CD4-positive, CD25-positive, alpha-beta regulatory T cell (primary cell): Measurements from ENCODE around the gene RIOK3. TPM values are rescaled to one million over a fixed set of nuclear protein-coding genes. Genes with fewer than 3 reads are reported as not detected.
"Not testable (repeated sequence)": the region's sequence is repeated elsewhere in the genome, so short reads cannot be mapped to it uniquely, and the experiment has no call there.

Experiments used
- ATAC-seq, 2 donors: fragments of 150-1000 bp; cut with Tn5 transposase; one replicate each; pipeline ENCODE4 v1.10.0; 2021; ENCODE audit warnings: low read depth in 2 of 2, moderate number of reproducible peaks in 2 of 2, moderate library complexity in 1 of 2
- DNase-seq, 3 donors: peaks; one replicate each; pipeline versions ENCODE4 v3.0.0 to v3.0.0-alpha.2; 2012 to 2022; ENCODE audit warnings: mixed read lengths in 1 of 3
- H3K27ac ChIP-seq: one replicate; pipeline ENCODE4 v1.7.0; 2013; ENCODE audit warnings: mild to moderate bottlenecking, low read length; ENCODE audit not compliant: insufficient read depth, poor library complexity, severe bottlenecking
- H3K27me3 ChIP-seq: one replicate; pipeline ENCODE4 v1.7.0; 2013; ENCODE audit warnings: low read length; ENCODE audit not compliant: control insufficient read depth, insufficient read depth
- H3K36me3 ChIP-seq: one replicate; pipeline ENCODE4 v1.7.0; 2013; ENCODE audit warnings: mild to moderate bottlenecking, low read length, moderate library complexity; ENCODE audit not compliant: control insufficient read depth, insufficient read depth
- H3K4me1 ChIP-seq: 2 replicates; pipeline ENCODE4 v1.7.0; 2013; ENCODE audit warnings: mild to moderate bottlenecking, low read length; ENCODE audit not compliant: insufficient read depth, control insufficient read depth, poor library complexity, severe bottlenecking
- H3K4me3 ChIP-seq: one replicate; pipeline ENCODE4 v1.7.0; 2013; ENCODE audit warnings: low read depth, mild to moderate bottlenecking, low read length, moderate library complexity
- H3K9me3 ChIP-seq, 2 experiments: 1 replicate in 1 of 2; 2 replicates in 1 of 2; pipeline ENCODE4 v1.7.0; 2013; ENCODE audit warnings: low read length in 2 of 2, mild to moderate bottlenecking in 1 of 2, moderate library complexity in 1 of 2; ENCODE audit not compliant: control insufficient read depth in 2 of 2
- H3K27ac Mint-ChIP-seq, 3 donors: one replicate each; pipeline ENCODE4 v1.8.0; 2020 to 2022; ENCODE audit warnings: mild to moderate bottlenecking in 3 of 3, mixed read lengths in 3 of 3, moderate library complexity in 2 of 3
- H3K27me3 Mint-ChIP-seq: one replicate; pipeline ENCODE4 v1.8.0; 2022; ENCODE audit warnings: mild to moderate bottlenecking, mixed read lengths
- H3K36me3 Mint-ChIP-seq: one replicate; pipeline ENCODE4 v1.8.0; 2020; ENCODE audit warnings: mixed read lengths
- H3K4me1 Mint-ChIP-seq, 4 donors: one replicate each; pipeline ENCODE4 v1.8.0; 2020 to 2022; ENCODE audit warnings: mixed read lengths in 4 of 4, mild to moderate bottlenecking in 1 of 4
- H3K4me3 Mint-ChIP-seq, 4 donors: one replicate each; pipeline ENCODE4 v1.8.0; 2020 to 2022; ENCODE audit warnings: mild to moderate bottlenecking in 4 of 4, mixed read lengths in 4 of 4, moderate library complexity in 3 of 4
- H3K9me3 Mint-ChIP-seq, 7 donors: one replicate each; pipeline ENCODE4 v1.8.0; 2020 to 2022; ENCODE audit warnings: mixed read lengths in 7 of 7, mild to moderate bottlenecking in 3 of 7, moderate library complexity in 2 of 7
- polyA plus RNA-seq, 4 donors: library from polyadenylated mRNA; unstranded; fragments of 300-500 nt; fragmentation: Illumina TruSeq; gene quantifications; one replicate each; pipeline ENCODE4 v1.2.3, GENCODE V29; 2021
- total RNA-seq: library from RNA; stranded (reverse); gene quantifications from one replicate; pipeline ENCODE4 v1.2.3, GENCODE V29; 2022

Gene RIOK3
- total and polyA plus RNA-seq, 5 donors from 2014 or later: 43.2 to 136 (median 49.0) TPM

GRCh38 chr18:23502516-23503037 lies 49.5 kb downstream of the RIOK3 start:
- ATAC-seq (no peak), DNase-seq (no peak)
- Mint-ChIP-seq H3K27me3 (peaks cover 12% of the 10 kb centered on the region), H3K36me3 (peaks cover 8% of the 10 kb centered on the region), H3K4me1 (peaks cover 8 to 61% (median 40%) of the 10 kb centered on the region in 4 donors), H3K9me3 (no peaks in the 10 kb centered on the region), H3K27ac (peak overlapping the region; percentile 90 to 98 (median 94)), H3K4me3 (peak overlapping the region; percentile 85 to 95 (median 89))
- no peaks in the 10 kb centered on the region for H3K27me3 ChIP-seq
- H3K36me3 ChIP-seq: peaks cover 13% of the 10 kb centered on the region
- H3K4me3 ChIP-seq: peak overlapping the region; percentile 56
- no peaks in the 10 kb centered on the region for H3K9me3 ChIP-seq
- peak overlapping the region; percentile 95 for H3K27ac ChIP-seq
- peaks cover 43% of the 10 kb centered on the region for H3K4me1 ChIP-seq

GRCh38 chr18:23503038-23503962 lies 50.2 kb downstream of the RIOK3 start, which contains the start of gene RMC1:
TSS of gene RMC1 (plus strand) at chr18:23503511. CDS start at chr18:23503619, 108 bp downstream.
- Mint-ChIP-seq H3K4me3 (peak within 1 kb of the TSS; percentile 92 to 99 (median 98)), H3K36me3 (peaks cover 16% of the 10 kb centered on the region), H3K27ac (peak within 1 kb of the TSS; percentile 95 to 99 (median 97)), H3K9me3 (no peaks in the 10 kb centered on the region), H3K27me3 (peaks cover 12% of the 10 kb centered on the region), H3K4me1 (peaks cover 8 to 67% (median 45%) of the 10 kb centered on the region in 4 donors)
- H3K36me3 ChIP-seq: peaks cover 21% of the 10 kb centered on the region
- H3K27ac ChIP-seq: peak within 1 kb of the TSS; percentile 95
- H3K4me1 ChIP-seq: peaks cover 43% of the 10 kb centered on the region
- peak within 1 kb of the TSS; percentile 89 for H3K4me3 ChIP-seq
- H3K27me3 ChIP-seq: no peaks in the 10 kb centered on the region
- no peaks in the 10 kb centered on the region for H3K9me3 ChIP-seq
- DNase-seq (peak; percentile 94 to 97 (median 95)), ATAC-seq (peak; percentile 91)

GRCh38 chr18:23503963-23504344 lies 50.9 kb downstream of the RIOK3 start:
- Histone ChIP-seq H3K27me3 (no peaks in the 10 kb centered on the region), H3K9me3 (no peaks in the 10 kb centered on the region), H3K4me1 (peaks cover 38% of the 10 kb centered on the region), H3K27ac (peak overlapping the region; percentile 95), H3K4me3 (peak overlapping the region; percentile 89), H3K36me3 (peaks cover 27% of the 10 kb centered on the region)
- peaks cover 12 to 69% (median 46%) of the 10 kb centered on the region in 4 donors for H3K4me1 Mint-ChIP-seq
- H3K4me3 Mint-ChIP-seq: peak overlapping the region; percentile 92 to 99 (median 98)
- peak overlapping the region; percentile 95 to 99 (median 97) for H3K27ac Mint-ChIP-seq
- DNase-seq: peak in 1 of 3 donors; percentile 27
- no peak for ATAC-seq
- no peaks in the 10 kb centered on the region for H3K9me3 Mint-ChIP-seq
- H3K36me3 Mint-ChIP-seq: peaks cover 20% of the 10 kb centered on the region
- peaks cover 8% of the 10 kb centered on the region for H3K27me3 Mint-ChIP-seq

- Mint-ChIP-seq H3K9me3 (no peaks in the 10 kb centered on the region), H3K4me1 (peaks cover 12 to 64% (median 44%) of the 10 kb centered on the region in 4 donors), H3K27ac (peak overlapping the region; percentile 38 to 97 (median 95)), H3K4me3 (peak overlapping the region; percentile 92 to 99 (median 98)), H3K27me3 (peaks cover 8% of the 10 kb centered on the region), H3K36me3 (peaks cover 20% of the 10 kb centered on the region)
- no peaks in the 10 kb centered on the region for H3K27me3 ChIP-seq
- no peak for ATAC-seq
- peak overlapping the region; percentile 95 for H3K27ac ChIP-seq
- H3K4me3 ChIP-seq: peak overlapping the region; percentile 89
- peaks cover 34% of the 10 kb centered on the region for H3K36me3 ChIP-seq
- H3K4me1 ChIP-seq: peaks cover 38% of the 10 kb centered on the region
- H3K9me3 ChIP-seq: no peaks in the 10 kb centered on the region
- peak in 2 of 3 donors; percentile 26 to 85 for DNase-seq
Observed at GRCh38 chr18:23504720-23505119, 51.6 kb downstream of the RIOK3 start.

- Histone ChIP-seq H3K27ac (no peak overlapping the region), H3K27me3 (no peaks in the 10 kb centered on the region), H3K4me3 (no peak overlapping the region), H3K9me3 (no peaks in the 10 kb centered on the region), H3K36me3 (peaks cover 48% of the 10 kb centered on the region), H3K4me1 (peaks cover 38% of the 10 kb centered on the region)
- Mint-ChIP-seq H3K4me3 (peak overlapping the region in 3 of 4 donors; percentile 23 to 38 (median 24)), H3K9me3 (no peaks in the 10 kb centered on the region), H3K27ac (no peak overlapping the region), H3K4me1 (peaks cover 14 to 62% (median 47%) of the 10 kb centered on the region in 4 donors), H3K27me3 (peaks cover 8% of the 10 kb centered on the region), H3K36me3 (peaks cover 31% of the 10 kb centered on the region)
- ATAC-seq (no peak), DNase-seq (no peak)
Observed at GRCh38 chr18:23506393-23506792, 53.3 kb downstream of the RIOK3 start.

- H3K4me3 ChIP-seq, H3K27me3 ChIP-seq, H3K9me3 Mint-ChIP-seq, H3K4me3 Mint-ChIP-seq, H3K27ac ChIP-seq, DNase-seq, H3K27me3 Mint-ChIP-seq, H3K4me1 ChIP-seq, ATAC-seq, H3K9me3 ChIP-seq: not testable (repeated sequence)
- peaks cover 21 to 46% (median 37%) of the 10 kb centered on the region in 4 donors for H3K4me1 Mint-ChIP-seq
- H3K36me3 ChIP-seq: peaks cover 70% of the 10 kb centered on the region
- peaks cover 42% of the 10 kb centered on the region for H3K36me3 Mint-ChIP-seq
- peak overlapping the region in 1 of 3 donors; percentile 41 for H3K27ac Mint-ChIP-seq
Observed at GRCh38 chr18:23510923-23511322, 57.8 kb downstream of the RIOK3 start.

- peaks cover 44% of the 10 kb centered on the region for H3K36me3 Mint-ChIP-seq
- not testable (repeated sequence) for H3K9me3 Mint-ChIP-seq, H3K27me3 Mint-ChIP-seq
Observed at GRCh38 chr18:23512216-23512615, 59.1 kb downstream of the RIOK3 start.

More at GRCh38 chr18:23512216-23512615, 59.1 kb downstream of the RIOK3 start:
- Mint-ChIP-seq H3K4me1 (peaks cover 21 to 40% (median 32%) of the 10 kb centered on the region in 4 donors), H3K27ac (peak overlapping the region; percentile 31 to 88 (median 71))
- not testable (repeated sequence) for H3K4me3 Mint-ChIP-seq, H3K27ac ChIP-seq, H3K4me1 ChIP-seq, H3K9me3 ChIP-seq, DNase-seq, H3K27me3 ChIP-seq, H3K4me3 ChIP-seq, ATAC-seq
- H3K36me3 ChIP-seq: peaks cover 69% of the 10 kb centered on the region
